ENCODE data around the gene PAGE2. TPM values are rescaled to one million over a fixed set of nuclear protein-coding genes. Genes with fewer than 3 reads are reported as not detected.
"Not testable (repeated sequence)": the region's sequence is repeated elsewhere in the genome, so short reads cannot be mapped to it uniquely, and the experiment has no call there.

PAGE2 gene
- total and polyA plus RNA-seq, 3 experiments from 2014 or later: not detected

DNA sequence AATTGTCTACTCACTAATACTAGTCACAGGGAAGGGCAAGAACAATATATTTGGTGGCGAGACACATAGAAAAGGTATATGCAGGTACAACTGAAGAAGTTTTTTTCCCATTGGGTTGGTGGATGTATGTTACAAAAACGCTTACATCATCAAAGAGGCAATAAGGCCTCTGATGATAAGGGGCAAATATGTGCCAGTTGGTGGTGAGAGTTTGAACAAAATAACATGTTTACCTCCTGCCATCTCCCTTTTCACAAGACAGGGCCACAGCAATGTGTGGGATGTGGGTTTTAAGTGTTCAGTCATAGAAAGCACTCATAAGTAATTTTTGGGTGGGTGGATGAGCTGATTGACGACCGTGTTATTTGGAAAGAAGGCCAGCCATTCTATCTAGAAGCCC lies 41.7 kb downstream of the PAGE2 start:
- no peaks in the 10 kb centered on the region for H3K9me3 ChIP-seq (ENCODE audit: low read length)
- H3K36me3 ChIP-seq (ENCODE audit: insufficient read depth, low read length): no peaks in the 10 kb centered on the region
- H3K4me3 ChIP-seq (ENCODE audit: low read length): no peak overlapping the region
- H3K4me1 ChIP-seq (ENCODE audit: insufficient read depth, low read length): no peaks in the 10 kb centered on the region
- no peak overlapping the region for H3K4me3 Mint-ChIP-seq
- peaks cover 3 to 15% of the 10 kb centered on the region in 2 donors for H3K27me3 Mint-ChIP-seq
- H3K36me3 Mint-ChIP-seq: no peaks in the 10 kb centered on the region
- H3K27ac Mint-ChIP-seq: no peak overlapping the region
- no peaks in the 10 kb centered on the region for H3K4me1 Mint-ChIP-seq
- no peak for DNase-seq
- H3K27me3 ChIP-seq (ENCODE audit: insufficient read depth, low read length, poor library complexity, severe bottlenecking): no peaks in the 10 kb centered on the region
- ChIA-PET POLR2A (no interaction called here), CTCF (no interaction called here)
- H3K9me3 Mint-ChIP-seq: no peaks in the 10 kb centered on the region
- no peak overlapping the region for H3K27ac ChIP-seq (ENCODE audit: low read depth, low read length)

DNA sequence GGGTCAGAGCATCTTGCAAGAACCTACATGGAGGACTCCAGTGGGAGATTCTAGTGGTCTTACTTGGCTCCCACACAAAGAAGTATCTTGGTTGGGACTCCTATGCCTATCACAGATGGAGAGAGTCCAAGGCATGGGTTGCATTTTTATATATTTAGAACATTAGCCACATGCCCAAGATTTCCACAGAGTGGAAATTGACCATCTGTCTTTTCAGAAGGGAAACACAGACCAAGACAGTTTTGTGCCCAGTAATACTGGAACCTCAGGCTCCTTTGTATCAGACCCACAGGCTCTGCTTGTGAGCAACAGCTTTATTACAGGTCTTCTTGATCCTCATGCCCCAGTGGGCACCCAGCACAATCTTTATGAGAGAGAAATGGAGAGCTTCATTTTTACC lies 43.6 kb downstream of the PAGE2 start:
- CTCF ChIA-PET: no interaction called here

GRCh38 chrX:55135171-55135570 lies 46.4 kb downstream of the PAGE2 start:
- H3K4me3 ChIP-seq (ENCODE audit: low read length): no peak overlapping the region
- POLR2A ChIA-PET: no interaction called here
- H3K4me1 Mint-ChIP-seq: no peaks in the 10 kb centered on the region
- no peak overlapping the region for H3K4me3 Mint-ChIP-seq
- H3K36me3 Mint-ChIP-seq: no peaks in the 10 kb centered on the region
- H3K9me3 ChIP-seq (ENCODE audit: low read length): no peaks in the 10 kb centered on the region
- CTCF ChIA-PET: interaction anchor here (1.7 kb wide), 1 partner anchor 25 kb away, joined by 5 read pairs; no protein-coding TSS in a partner anchor
- H3K27me3 ChIP-seq (ENCODE audit: insufficient read depth, low read length, poor library complexity, severe bottlenecking): no peaks in the 10 kb centered on the region
- no peaks in the 10 kb centered on the region for H3K4me1 ChIP-seq (ENCODE audit: insufficient read depth, low read length)
- H3K36me3 ChIP-seq (ENCODE audit: insufficient read depth, low read length): no peaks in the 10 kb centered on the region
- H3K9me3 Mint-ChIP-seq: no peaks in the 10 kb centered on the region
- H3K27ac ChIP-seq (ENCODE audit: low read depth, low read length): no peak overlapping the region
- H3K27me3 Mint-ChIP-seq: peaks cover 0 to 11% of the 10 kb centered on the region in 2 donors
- H3K27ac Mint-ChIP-seq: peak overlapping the region in 1 of 8 donors; percentile 61
- DNase-seq: peak in 3 of 5 donors; percentile 0 to 49 (median 15)

More for the DNA sequence above, 43.6 kb downstream of the PAGE2 start:
- DNase-seq: no peak
- H3K27me3 ChIP-seq (ENCODE audit: insufficient read depth, low read length, poor library complexity, severe bottlenecking): no peaks in the 10 kb centered on the region
- H3K4me1 ChIP-seq (ENCODE audit: insufficient read depth, low read length): no peaks in the 10 kb centered on the region
- POLR2A ChIA-PET: no interaction called here
- Mint-ChIP-seq H3K9me3 (no peaks in the 10 kb centered on the region), H3K4me1 (no peaks in the 10 kb centered on the region), H3K27ac (no peak overlapping the region), H3K4me3 (no peak overlapping the region), H3K27me3 (peaks cover 3 to 12% of the 10 kb centered on the region in 2 donors), H3K36me3 (no peaks in the 10 kb centered on the region)
- no peak overlapping the region for H3K4me3 ChIP-seq (ENCODE audit: low read length)
- no peak overlapping the region for H3K27ac ChIP-seq (ENCODE audit: low read depth, low read length)
- H3K9me3 ChIP-seq (ENCODE audit: low read length): no peaks in the 10 kb centered on the region
- no peaks in the 10 kb centered on the region for H3K36me3 ChIP-seq (ENCODE audit: insufficient read depth, low read length)

GRCh38 chrX:55140800-55141199 lies 52.0 kb downstream of the PAGE2 start:
- POLR2A ChIA-PET; H3K4me3 Mint-ChIP-seq; H3K36me3 ChIP-seq (ENCODE audit: insufficient read depth, low read length); H3K27ac Mint-ChIP-seq; H3K9me3 Mint-ChIP-seq; H3K4me1 ChIP-seq (ENCODE audit: insufficient read depth, low read length); H3K4me1 Mint-ChIP-seq; DNase-seq; H3K9me3 ChIP-seq (ENCODE audit: low read length); H3K27me3 ChIP-seq (ENCODE audit: insufficient read depth, low read length, poor library complexity, severe bottlenecking); CTCF ChIA-PET; H3K4me3 ChIP-seq (ENCODE audit: low read length); H3K27ac ChIP-seq (ENCODE audit: low read depth, low read length): not testable (repeated sequence)
- peaks cover 0 to 10% of the 10 kb centered on the region in 2 donors for H3K27me3 Mint-ChIP-seq
- H3K36me3 Mint-ChIP-seq: peaks cover 0 to 10% (median 4%) of the 10 kb centered on the region in 3 donors

Other genes starting within 250 kb of the PAGE2 start
- gene TRO, start 168.2 kb upstream of the PAGE2 start, total RNA-seq: 1 to 10 TPM; 3.4 to 4.2 TPM
- 1.8 TPM for gene TRO, start 168.2 kb upstream of the PAGE2 start, polyA plus RNA-seq
- under 1 TPM; 0.53 to 0.69 TPM for gene PFKFB1, start 94.8 kb upstream of the PAGE2 start, total RNA-seq
- not detected for gene PFKFB1, start 94.8 kb upstream of the PAGE2 start, polyA plus RNA-seq
- 10 to 100 TPM; 35.2 to 42.8 TPM for gene APEX2, start 88.7 kb upstream of the PAGE2 start, total RNA-seq
- 26.0 TPM for gene APEX2, start 88.7 kb upstream of the PAGE2 start, polyA plus RNA-seq
- not detected for gene ALAS2, start 58.0 kb upstream of the PAGE2 start, total RNA-seq
- gene ALAS2, start 58.0 kb upstream of the PAGE2 start, polyA plus RNA-seq: not detected
- not detected for gene PAGE2B, start 14.0 kb upstream of the PAGE2 start, total RNA-seq
- not detected for gene PAGE2B, start 14.0 kb upstream of the PAGE2 start, polyA plus RNA-seq
- 1 to 10 TPM; 1.1 to 1.3 TPM for gene PAGE5, start 131.3 kb downstream of the PAGE2 start, total RNA-seq
- not detected for gene PAGE5, start 131.3 kb downstream of the PAGE2 start, polyA plus RNA-seq
- gene PAGE3, start 175.9 kb downstream of the PAGE2 start, total RNA-seq: not detected
- gene PAGE3, start 175.9 kb downstream of the PAGE2 start, polyA plus RNA-seq: not detected

Measured in CD8-positive, alpha-beta memory T cell (primary cell).